H1 (cell line): ENCODE data around the gene KRT77. TPM values are rescaled to one million over a fixed set of nuclear protein-coding genes. Genes with fewer than 3 reads are reported as not detected.

ENCODE experiments used
- BACH1 ChIP-seq: IDR thresholded peaks from 2 replicates; pipeline ENCODE4 v1.6.1; 2012; ENCODE audit warnings: low read length, improper control_type of control experiment
- CBX8 ChIP-seq: fragments of 300-800, 300-1000 bp; sonication (generic); IDR thresholded peaks from 2 replicates; pipeline ENCODE4 v1.7.1; 2016; ENCODE audit warnings: low read depth, low read length, borderline replicate concordance
- JUND ChIP-seq: IDR thresholded peaks from 2 replicates; pipeline ENCODE4 v1.6.1; 2011; ENCODE audit warnings: mild to moderate bottlenecking, improper control_type of control experiment, low read length
- KDM4A ChIP-seq: IDR thresholded peaks from one replicate; pipeline ENCODE4 v1.7.1; 2012; ENCODE audit warnings: low read depth, mild to moderate bottlenecking, moderate library complexity, low read length, inconsistent platforms; ENCODE audit not compliant: severe bottlenecking
- RFX5 ChIP-seq: IDR thresholded peaks from 2 replicates; pipeline ENCODE4 v1.6.1; 2011; ENCODE audit warnings: low read depth, low read length, improper control_type of control experiment, borderline replicate concordance
- SUZ12 ChIP-seq: fragments of 200-600 bp; sonication (generic); IDR thresholded peaks from 2 replicates; pipeline ENCODE4 v1.6.1; 2012; ENCODE audit warnings: mild to moderate bottlenecking, inconsistent platforms, low read length, moderate library complexity, mixed read lengths
- polyA plus RNA-seq, 7 experiments: library from polyadenylated mRNA; depleted of rRNA in 3 of 7; stranded (reverse) in 5 of 7; unstranded in 2 of 7; fragments of >200 nt in 5 of 7; fragments of 200-250 nt in 2 of 7; gene quantifications; 1 replicate in 5 of 7; 2 replicates in 1 of 7; 4 replicates in 1 of 7; pipeline versions ENCODE4 v1.2.1 to v1.2.3, GENCODE V29; 2011 to 2013; ENCODE audit warnings: missing spikeins in 2 of 7, mixed read lengths in 2 of 7
- total RNA-seq: library from RNA; stranded (reverse); fragmentation: NEBNext Ultra II Directional; extraction: Animal tissue kit (Norgen Biotek cat#: 25700); gene quantifications from 2 replicates; pipeline ENCODE4 v1.2.1, GENCODE V29; 2021

Gene KRT77
- total and polyA plus RNA-seq, 2 of the 8 experiments (the other 6 are each of a cell fraction or from before 2014, with no cell fraction given): 0.02 TPM; not detected in 1

DNA sequence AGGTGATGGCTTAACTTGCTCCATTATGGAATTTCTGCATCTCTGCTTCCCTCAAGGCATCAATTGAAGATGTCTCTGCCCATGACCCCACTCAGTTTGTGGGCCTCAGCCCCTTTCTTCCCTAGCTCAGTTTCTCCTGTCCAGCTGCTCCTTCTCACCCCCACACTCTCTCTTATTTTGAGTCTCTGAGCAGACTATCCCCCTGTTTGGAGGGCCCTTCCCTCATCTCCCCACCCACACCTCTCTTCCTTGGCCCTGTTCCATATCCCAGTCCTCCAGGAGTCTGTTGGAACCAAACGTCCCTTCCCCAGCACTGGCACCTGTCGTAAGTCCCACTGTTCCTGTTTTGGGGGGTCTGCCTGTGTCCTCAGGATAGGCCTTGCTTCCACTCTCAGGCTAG is 14.8 kb downstream of the KRT77 start (continued):
- TF ChIP-seq RFX5 (no peak), BACH1 (no peak), KDM4A (no peak), CBX8 (no peak), JUND (no peak), SUZ12 (no peak)
